Neuronal stem cell (in vitro differentiated cells): ENCODE results near the gene BRI3BP.

Experiments used
- DNase-seq: peaks from one replicate; pipeline ENCODE4 v3.0.0-alpha.2; 2013; ENCODE audit warnings: low spot score
- H2AFZ ChIP-seq: one replicate; pipeline ENCODE4 v1.6.1; 2013; ENCODE audit warnings: mild to moderate bottlenecking, low read length, inconsistent platforms
- H2AK5ac ChIP-seq: 2 replicates; pipeline ENCODE4 v1.6.1; 2013; ENCODE audit warnings: low read depth, mild to moderate bottlenecking, inconsistent platforms, low read length, moderate library complexity, mixed read lengths
- H2BK120ac ChIP-seq: 2 replicates; pipeline ENCODE4 v1.6.1; 2013; ENCODE audit warnings: low read depth, mild to moderate bottlenecking, inconsistent platforms, low read length, moderate library complexity, mixed read lengths
- H2BK12ac ChIP-seq: one replicate; pipeline ENCODE4 v1.6.1; 2013; ENCODE audit warnings: low read length, inconsistent platforms
- H2BK15ac ChIP-seq: 2 replicates; pipeline ENCODE4 v1.6.1; 2013; ENCODE audit warnings: mild to moderate bottlenecking, low read length, inconsistent platforms, mixed read lengths
- H2BK5ac ChIP-seq: one replicate; pipeline ENCODE4 v1.6.1; 2013; ENCODE audit warnings: inconsistent platforms, mild to moderate bottlenecking, low read length, moderate library complexity
- H3K14ac ChIP-seq: one replicate; pipeline ENCODE4 v1.6.1; 2013; ENCODE audit warnings: low read length, inconsistent platforms
- H3K18ac ChIP-seq: 2 replicates; pipeline ENCODE4 v1.6.1; 2013; ENCODE audit warnings: low read length, inconsistent platforms
- H3K23ac ChIP-seq: 2 replicates; pipeline ENCODE4 v1.6.1; 2013; ENCODE audit warnings: low read depth, mild to moderate bottlenecking, mixed read lengths, low read length, inconsistent platforms; ENCODE audit not compliant: poor library complexity
- H3K27ac ChIP-seq: replicated peaks from 3 replicates; pipeline ENCODE4 v1.5.1; 2013; ENCODE audit warnings: low read length, inconsistent platforms
- H3K27me3 ChIP-seq, 3 experiments: 2 replicates each; pipeline ENCODE4 v1.6.1; 2013; ENCODE audit warnings: low read length in 3 of 3, mild to moderate bottlenecking in 2 of 3, inconsistent platforms in 1 of 3, low read depth in 1 of 3, mixed read lengths in 1 of 3, moderate library complexity in 1 of 3; ENCODE audit not compliant: control insufficient read depth in 3 of 3, insufficient read depth in 3 of 3
- H3K36me3 ChIP-seq, 2 donors: replicated peaks in 1 of 2; 2 replicates each; pipeline ENCODE4 v1.6.1; 2013; ENCODE audit warnings: low read length in 2 of 2; ENCODE audit not compliant: control insufficient read depth in 2 of 2, insufficient read depth in 2 of 2
- H3K4ac ChIP-seq: 2 replicates; pipeline ENCODE4 v1.6.1; 2013; ENCODE audit warnings: inconsistent platforms, mild to moderate bottlenecking, low read length, moderate library complexity
- H3K4me1 ChIP-seq, 2 donors: 1 replicate in 1 of 2; 2 replicates in 1 of 2; pipeline ENCODE4 v1.6.1; 2013; ENCODE audit warnings: low read length in 2 of 2, low read depth in 1 of 2; ENCODE audit not compliant: control insufficient read depth in 2 of 2, insufficient read depth in 1 of 2
- H3K4me2 ChIP-seq: one replicate; pipeline ENCODE4 v1.6.1; 2013; ENCODE audit warnings: mild to moderate bottlenecking, low read length, inconsistent platforms; ENCODE audit not compliant: insufficient read depth, poor library complexity, severe bottlenecking
- H3K4me3 ChIP-seq, 2 donors: 2 replicates each; pipeline ENCODE4 v1.5.1; 2013; ENCODE audit warnings: low read length in 2 of 2, mild to moderate bottlenecking in 2 of 2, inconsistent platforms in 1 of 2, moderate library complexity in 1 of 2
- H3K79me1 ChIP-seq: one replicate; pipeline ENCODE4 v1.6.1; 2013; ENCODE audit warnings: low read depth, mild to moderate bottlenecking, inconsistent platforms, low read length, moderate library complexity
- H3K9ac ChIP-seq: one replicate; pipeline ENCODE4 v1.6.1; 2013; ENCODE audit warnings: mild to moderate bottlenecking, low read depth, low read length, inconsistent platforms; ENCODE audit not compliant: poor library complexity
- H3K9me3 ChIP-seq, 2 donors: replicated peaks in 1 of 2; 2 replicates each; pipeline versions ENCODE3 to v1.6.1; 2013; ENCODE audit warnings: low read length in 2 of 2, mild to moderate bottlenecking in 2 of 2, inconsistent platforms in 1 of 2, low read depth in 1 of 2, mixed read lengths in 1 of 2, moderate library complexity in 1 of 2; ENCODE audit not compliant: control insufficient read depth in 2 of 2, insufficient read depth in 1 of 2
- H4K8ac ChIP-seq: one replicate; pipeline ENCODE4 v1.6.1; 2013; ENCODE audit warnings: low read depth, mild to moderate bottlenecking, inconsistent platforms, low read length, moderate library complexity
- H4K91ac ChIP-seq: one replicate; pipeline ENCODE4 v1.6.1; 2013; ENCODE audit warnings: low read length, low read depth, mild to moderate bottlenecking, inconsistent platforms; ENCODE audit not compliant: poor library complexity
- WGBS, 2 donors: extraction: QIAGEN DNeasy Blood & Tissue Kit; methylation state at CpG; one replicate each; pipeline ENCODE4 v1.1.7; 2013; ENCODE audit warnings: missing lambda C conversion rate in 2 of 2, mixed read lengths in 1 of 2; ENCODE audit not compliant: insufficient read length in 2 of 2, insufficient replicate concordance in 1 of 2; ENCODE audit errors: extremely low coverage in 2 of 2; 5-methylcytosine and 5-hydroxymethylcytosine counted together

Gene BRI3BP

GRCh38 chr12:125050868-125051267 lies 57.4 kb downstream of the BRI3BP start:
- Histone ChIP-seq H3K18ac (no peak overlapping the region), H4K8ac (no peak overlapping the region), H3K9me3 (peaks cover 0 to 2% of the 10 kb centered on the region in 2 donors), H3K14ac (no peak overlapping the region), H3K27me3 (no peaks in the 10 kb centered on the region), H2BK5ac (no peak overlapping the region), H3K4me2 (no peak overlapping the region), H2BK120ac (no peak overlapping the region), H3K4me1 (peaks cover 0 to 1% of the 10 kb centered on the region in 2 donors), H3K4ac (no peak overlapping the region), H3K36me3 (no peaks in the 10 kb centered on the region), H3K23ac (no peak overlapping the region), H2AK5ac (no peak overlapping the region), H2AFZ (no peak overlapping the region), H4K91ac (no peak overlapping the region), H3K79me1 (no peaks in the 10 kb centered on the region), H2BK12ac (no peak overlapping the region), H2BK15ac (no peak overlapping the region), H3K27ac (no peak overlapping the region), H3K4me3 (no peak overlapping the region), H3K9ac (no peak overlapping the region)
- no peak for DNase-seq
- WGBS, 2 donors, result no CpG with 5 or more reads among the region's 3 CpGs

GRCh38 chr12:125053821-125054220 lies 60.4 kb downstream of the BRI3BP start:
- Histone ChIP-seq H2BK5ac (no peak overlapping the region), H3K23ac (no peak overlapping the region), H3K18ac (no peak overlapping the region), H3K27me3 (no peaks in the 10 kb centered on the region), H3K27ac (no peak overlapping the region), H3K79me1 (peaks cover 3% of the 10 kb centered on the region), H3K36me3 (no peaks in the 10 kb centered on the region), H3K4me2 (no peak overlapping the region), H2BK12ac (no peak overlapping the region), H4K8ac (no peak overlapping the region), H2BK120ac (no peak overlapping the region), H3K4me3 (no peak overlapping the region), H3K4ac (no peak overlapping the region), H2AFZ (no peak overlapping the region), H3K14ac (no peak overlapping the region), H4K91ac (no peak overlapping the region), H3K9ac (no peak overlapping the region), H2AK5ac (no peak overlapping the region), H3K9me3 (peaks cover 0 to 2% of the 10 kb centered on the region in 2 donors), H2BK15ac (no peak overlapping the region), H3K4me1 (peaks cover 0 to 1% of the 10 kb centered on the region in 2 donors)
- no peak for DNase-seq
- WGBS, 2 donors, result no CpG with 5 or more reads among the region's 8 CpGs

- H2BK15ac ChIP-seq, result no peak overlapping the region
- H3K9ac ChIP-seq, result no peak overlapping the region
- no peak overlapping the region for H4K8ac ChIP-seq
- no peak overlapping the region for H2BK12ac ChIP-seq
- H3K18ac ChIP-seq, result no peak overlapping the region
- H3K14ac ChIP-seq, result no peak overlapping the region
- H4K91ac ChIP-seq, result no peak overlapping the region
- peaks cover 0 to 2% of the 10 kb centered on the region in 2 donors for H3K9me3 ChIP-seq
- H3K27ac ChIP-seq, result no peak overlapping the region
- no peak overlapping the region for H3K4me2 ChIP-seq
- DNase-seq, result no peak
- no peak overlapping the region for H3K4ac ChIP-seq
- H3K79me1 ChIP-seq, result peaks cover 3% of the 10 kb centered on the region
- no peak overlapping the region for H3K23ac ChIP-seq
- H3K4me1 ChIP-seq, result no peaks in the 10 kb centered on the region
- no peaks in the 10 kb centered on the region for H3K36me3 ChIP-seq
- no CpG with 5 or more reads among the region's 9 CpGs for WGBS, 2 donors
- no peak overlapping the region for H2AK5ac ChIP-seq
- H2BK120ac ChIP-seq, result no peak overlapping the region
- no peak overlapping the region for H3K4me3 ChIP-seq
- H2BK5ac ChIP-seq, result no peak overlapping the region
- H2AFZ ChIP-seq, result no peak overlapping the region
- H3K27me3 ChIP-seq, result no peaks in the 10 kb centered on the region
Observed at GRCh38 chr12:125055591-125055990, 62.1 kb downstream of the BRI3BP start.

- H3K27ac ChIP-seq, result no peak overlapping the region
- peaks cover 2 to 5% of the 10 kb centered on the region in 2 donors for H3K9me3 ChIP-seq
- no peak overlapping the region for H3K4me2 ChIP-seq
- H3K14ac ChIP-seq, result no peak overlapping the region
- no peak overlapping the region for H3K4me3 ChIP-seq
- H3K36me3 ChIP-seq, result no peaks in the 10 kb centered on the region
- H3K79me1 ChIP-seq, result peaks cover 3% of the 10 kb centered on the region
- H2BK120ac ChIP-seq, result no peak overlapping the region
- no peak overlapping the region for H3K4ac ChIP-seq
- no peak overlapping the region for H3K18ac ChIP-seq
- no peak overlapping the region for H2BK15ac ChIP-seq
- no peak overlapping the region for H2AK5ac ChIP-seq
- no peak overlapping the region for H2BK12ac ChIP-seq
- no peak overlapping the region for H4K91ac ChIP-seq
- H3K9ac ChIP-seq, result no peak overlapping the region
- no CpG with 5 or more reads among the region's 14 CpGs for WGBS, 2 donors
- H3K23ac ChIP-seq, result no peak overlapping the region
- peak overlapping the region; percentile 46 for H2AFZ ChIP-seq
- no peaks in the 10 kb centered on the region for H3K4me1 ChIP-seq
- peaks cover 0 to 3% (median 0%) of the 10 kb centered on the region in 3 experiments for H3K27me3 ChIP-seq
- no peak overlapping the region for H4K8ac ChIP-seq
- no peak for DNase-seq
- no peak overlapping the region for H2BK5ac ChIP-seq
Observed at GRCh38 chr12:125056306-125056705, 62.9 kb downstream of the BRI3BP start.
